GM19351 (cell line): ENCODE results near the gene GUK1.
"Not testable (repeated sequence)": the region's sequence is repeated elsewhere in the genome, so short reads cannot be mapped to it uniquely, and the experiment has no call there.

Experiments
- ATAC-seq: cut with Tn5 transposase; IDR thresholded peaks from one replicate; pipeline ENCODE4 v1.9.1; 2021; ENCODE audit warnings: mild to moderate bottlenecking, moderate library complexity; ENCODE audit not compliant: unreplicated experiment

Gene GUK1

GRCh38 chr1:228175316-228176023, 35.4 kb downstream of the GUK1 start:
- ATAC-seq: no peak

DNA sequence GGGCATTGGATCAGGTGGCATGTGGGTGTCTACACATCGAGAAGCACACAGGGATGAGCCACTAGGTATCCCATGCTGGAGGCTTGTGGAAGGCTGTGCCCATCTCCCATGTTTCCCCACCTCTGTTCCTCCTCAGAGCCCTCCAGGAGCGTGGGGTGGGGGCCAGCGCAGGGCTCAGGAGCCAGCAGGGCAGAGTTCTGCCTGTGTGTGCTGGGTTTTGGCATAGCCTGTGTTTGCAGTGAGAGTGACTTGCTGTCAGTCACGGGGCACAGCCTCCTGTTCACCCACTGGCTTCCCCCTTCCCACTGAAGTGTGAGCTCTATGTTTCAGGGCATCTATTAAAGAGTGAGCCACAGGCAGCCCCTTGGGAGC, 35.9 kb downstream of the GUK1 start:
- no peak for ATAC-seq

- ATAC-seq: no peak
Measured at GRCh38 chr1:228176461-228177182, 36.5 kb downstream of the GUK1 start.

DNA sequence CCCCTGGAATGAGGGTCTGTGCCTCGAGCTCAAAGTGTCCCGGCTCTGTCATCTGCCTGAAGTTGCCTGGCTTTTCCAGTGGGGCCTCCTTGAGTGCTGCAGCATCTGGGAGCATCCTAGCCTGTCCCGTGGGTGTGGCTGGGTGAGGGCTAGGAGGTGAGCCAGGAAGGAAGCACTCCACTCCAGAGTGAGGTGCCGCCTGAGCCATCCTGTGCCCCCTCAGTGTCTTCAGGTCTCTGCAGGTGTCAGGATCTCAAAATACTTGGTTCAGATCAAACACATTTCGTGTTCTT, 37.0 kb downstream of the GUK1 start:
- ATAC-seq: no peak

GRCh38 chr1:228177721-228178710, 37.9 kb downstream of the GUK1 start:
- no peak for ATAC-seq

DNA sequence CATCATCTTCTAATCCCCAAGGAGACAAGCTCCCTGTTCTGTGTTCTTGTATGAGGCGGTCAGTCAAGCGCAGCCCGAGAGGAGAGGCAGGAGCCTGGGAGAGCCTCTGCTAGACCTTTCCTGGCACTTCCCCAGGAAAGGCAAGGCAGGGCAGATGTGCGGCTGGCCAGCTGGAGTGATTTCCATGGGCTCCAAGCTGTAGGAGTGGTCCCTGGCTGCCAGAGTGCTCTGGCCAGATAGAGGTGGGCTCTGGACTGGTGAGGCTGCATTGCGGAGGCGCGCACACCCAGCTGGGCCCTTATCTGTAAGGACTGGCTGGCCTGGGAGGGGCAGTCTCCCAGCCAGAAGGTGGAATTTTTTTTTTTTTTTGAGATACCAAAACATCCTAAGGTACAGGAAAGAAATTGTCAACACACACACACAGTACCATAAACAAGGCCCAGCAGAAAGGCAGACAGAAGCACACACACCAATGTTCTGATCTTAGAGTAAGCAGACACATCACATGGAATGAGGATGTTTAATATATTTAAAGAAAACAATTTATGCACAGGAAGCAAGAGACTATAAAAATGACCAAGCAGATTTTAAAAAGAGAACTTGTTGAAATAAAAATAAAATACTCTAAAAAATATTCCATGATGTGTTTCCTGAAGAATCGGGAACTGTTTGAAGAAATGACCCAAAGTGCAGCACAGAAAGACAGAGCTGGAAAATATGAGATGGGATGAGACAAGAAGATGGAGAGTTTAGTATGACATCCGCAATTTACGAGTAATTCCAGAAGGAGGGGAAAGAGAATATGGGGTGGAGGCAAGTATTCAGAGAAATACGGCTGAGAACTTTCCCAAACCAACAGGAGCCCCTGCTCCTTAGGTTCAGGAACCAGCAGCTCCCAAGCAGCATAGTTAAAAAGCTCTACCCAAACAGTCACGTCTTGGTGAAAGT, 38.9 kb downstream of the GUK1 start:
- no peak for ATAC-seq

- ATAC-seq: no peak
Measured at GRCh38 chr1:228180271-228180958, 40.3 kb downstream of the GUK1 start.

DNA sequence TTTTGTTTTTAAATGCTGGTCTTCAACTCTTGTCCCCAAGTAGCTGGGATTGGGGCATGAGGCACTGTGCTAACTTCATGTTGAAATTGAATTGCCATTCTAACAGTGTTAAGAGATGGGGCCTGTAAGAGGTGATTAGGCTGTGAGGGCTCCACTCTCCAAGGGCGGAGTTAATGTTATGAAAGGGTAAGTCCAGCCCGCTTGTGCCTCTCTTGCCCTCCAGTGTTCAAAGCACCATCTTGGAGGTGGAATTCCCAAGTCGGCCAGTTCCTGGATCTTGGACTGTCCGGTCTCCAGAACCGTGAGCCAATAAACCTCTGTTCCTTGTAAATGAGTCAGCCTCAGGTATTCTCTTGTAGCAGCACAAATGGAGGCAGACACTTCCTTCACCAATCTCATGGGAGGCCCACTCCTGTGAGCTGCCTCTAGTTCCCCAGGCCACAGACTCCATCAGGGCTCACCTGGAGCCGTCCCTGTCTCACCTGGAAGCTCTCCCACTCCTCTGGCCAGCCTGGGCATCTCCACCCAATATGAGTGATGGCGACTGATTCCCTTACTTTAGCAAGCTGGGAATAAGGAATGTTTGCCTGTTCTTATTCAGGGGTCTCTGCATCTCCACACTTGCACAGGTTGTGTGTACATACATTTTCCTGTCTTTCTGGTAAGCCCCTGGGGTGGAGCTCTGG, 41.0 kb downstream of the GUK1 start:
- no peak for ATAC-seq

DNA sequence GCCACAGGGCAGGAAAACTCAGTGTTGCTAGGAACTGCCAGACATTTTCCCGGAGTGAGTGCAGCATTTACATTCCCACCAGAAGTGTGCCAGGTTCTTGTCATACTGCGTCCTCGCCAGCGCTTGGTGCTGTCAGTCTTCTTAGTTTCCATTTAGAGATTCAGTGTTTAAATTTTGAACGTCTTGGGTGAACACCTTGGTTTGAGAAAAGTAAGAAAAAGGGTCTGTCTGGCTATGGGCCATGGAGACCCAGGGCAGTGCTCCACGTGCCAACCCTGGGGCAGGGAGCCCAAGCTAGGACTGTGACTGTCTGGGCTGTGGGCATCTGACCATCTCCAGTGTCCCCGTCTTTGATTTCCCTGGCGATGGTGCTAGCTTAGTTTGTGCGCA, 41.6 kb downstream of the GUK1 start:
- no peak for ATAC-seq

- ATAC-seq: no peak
Measured at GRCh38 chr1:228182296-228183030, 42.4 kb downstream of the GUK1 start.

GRCh38 chr1:228184152-228184551, 44.1 kb downstream of the GUK1 start:
- ATAC-seq: no peak

DNA sequence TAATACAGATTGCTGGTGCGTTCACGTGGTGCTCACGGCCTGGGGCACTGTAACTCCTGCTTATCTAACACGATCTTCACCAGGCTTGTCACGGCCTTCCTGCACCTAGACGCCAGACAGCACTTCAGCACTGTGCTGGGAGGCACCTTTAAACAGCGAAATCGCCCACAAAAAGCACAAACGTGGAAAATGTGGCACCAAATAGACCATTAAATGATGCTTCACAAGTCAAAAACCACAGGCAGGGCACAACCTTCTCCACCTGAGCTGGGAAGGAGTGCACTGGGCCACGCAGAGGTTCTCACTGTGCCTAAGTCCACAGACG, 45.5 kb downstream of the GUK1 start:
- no peak for ATAC-seq

- not testable (repeated sequence) for ATAC-seq
Measured at GRCh38 chr1:228188249-228188648, 48.2 kb downstream of the GUK1 start.

GRCh38 chr1:228190182-228190581, 50.1 kb downstream of the GUK1 start:
- no peak for ATAC-seq

GRCh38 chr1:228190778-228191177, 50.7 kb downstream of the GUK1 start:
- ATAC-seq: no peak

DNA sequence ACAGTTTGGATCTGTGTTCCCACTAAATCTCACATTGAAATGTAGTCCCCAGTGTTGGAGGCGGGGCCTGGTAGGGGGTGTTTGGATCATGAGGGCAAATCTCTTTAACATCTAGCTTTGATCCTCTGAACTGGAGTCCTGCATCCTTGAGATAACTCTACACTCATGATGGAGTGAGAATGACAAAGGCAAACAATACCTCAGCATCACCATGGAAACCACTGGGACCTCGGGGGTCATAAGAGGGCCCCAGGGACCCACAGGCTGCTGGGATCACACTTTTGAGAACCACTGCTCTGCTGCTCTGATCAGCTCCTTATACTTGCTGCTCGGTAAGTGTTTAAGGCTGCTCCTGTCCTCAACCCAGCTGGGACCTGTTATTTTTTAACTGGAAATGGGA, 54.4 kb downstream of the GUK1 start:
- ATAC-seq: no peak

GRCh38 chr1:228194921-228195812, 55.1 kb downstream of the GUK1 start:
- no peak for ATAC-seq
